Measurements from ENCODE around the gene KCNH3. TPM values are rescaled to one million over a fixed set of nuclear protein-coding genes. Genes with fewer than 3 reads are reported as not detected.

KCNH3 gene
- total and polyA plus RNA-seq, 10 of the 15 experiments (the other 5 are each of a cell fraction or from before 2014, with no cell fraction given), result 0.03 to 0.45 (median 0.08) TPM; not detected in 5

- no peak for TF ChIP-seq HSF1 (IDR thresholded peaks at IDR 0.05; ENCODE audit: low read depth, low read length)
These were observed 14.1 kb downstream of the KCNH3 start (continued) for GRCh38 chr12:49552899-49553298.

DNA sequence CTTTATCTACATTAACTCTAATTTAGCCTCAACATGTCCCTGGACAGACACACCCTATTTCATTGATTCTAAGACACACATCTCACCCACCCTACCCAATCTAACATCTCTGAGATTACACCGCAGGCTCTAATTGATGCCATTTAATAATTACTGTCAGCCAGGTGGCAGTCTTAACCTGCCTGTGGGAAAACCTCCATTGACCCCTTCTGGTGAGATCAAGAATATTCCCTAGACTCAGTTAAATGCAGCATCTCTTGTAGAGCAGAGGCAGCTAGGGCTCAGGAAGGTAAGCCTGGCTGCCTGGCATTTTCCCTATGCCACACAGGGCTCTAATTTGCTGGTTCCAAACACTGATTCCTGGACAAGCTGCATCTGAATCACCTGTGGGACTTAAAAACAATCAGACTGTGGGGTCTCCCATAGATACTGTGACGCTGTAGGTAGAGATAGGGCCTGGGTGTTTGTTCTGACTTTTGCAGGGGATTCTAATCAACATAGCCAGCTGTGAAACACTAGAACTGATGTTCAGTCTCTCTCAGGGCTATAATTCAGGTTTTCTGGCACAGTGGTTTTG lies 14.8 kb downstream of the KCNH3 start:
- intact Hi-C loops (cut with micrococcal nuclease; ENCODE audit: unreplicated experiment) (no loop called here), in situ Hi-C loops (cut with MboI) (no loop called here)
- Histone ChIP-seq H3K27me3 (replicated peaks in 1 of 2; ENCODE audit: control insufficient read depth in 2 of 2, insufficient read depth in 2 of 2, low read length in 1 of 2) (peaks cover 0 to 6% of the 10 kb centered on the region in 2 experiments; a peak in 2 of 4 replicates), H3K9me3 (replicated peaks; ENCODE audit: control insufficient read depth, insufficient read depth, low read length) (no peaks in the 10 kb centered on the region), H3K4me2 (ENCODE audit: control insufficient read depth, insufficient read depth) (no peak overlapping the region), H2AFZ (ENCODE audit: control insufficient read depth, low read depth, low read length) (no peak overlapping the region), H4K20me1 (ENCODE audit: control insufficient read depth, insufficient read depth) (no peaks in the 10 kb centered on the region), H3K36me3 (ENCODE audit: control insufficient read depth in 2 of 2, insufficient read depth in 2 of 2, low read length in 1 of 2) (peaks cover 5 to 7% of the 10 kb centered on the region in 2 experiments), H3K79me2 (ENCODE audit: control insufficient read depth, insufficient read depth, low read length) (no peaks in the 10 kb centered on the region), H3K4me3 (no peak overlapping the region), H3K27ac (ENCODE audit: control insufficient read depth, insufficient read depth) (no peak overlapping the region), H3K4me1 (ENCODE audit: control insufficient read depth, insufficient read depth, low read length) (no peaks in the 10 kb centered on the region), H3K9ac (ENCODE audit: control insufficient read depth, insufficient read depth, low read length) (no peak overlapping the region)
- ChIA-PET SMC1A (ENCODE audit: uncharacterized antibody, unreplicated experiment) (interaction anchor here (0.7 to 2.8 kb wide), 8 partner anchors 17 to 195 kb away, joined by 3 to 18 read pairs (median 4); partner anchors contain the start of gene PRPF40B), RAD21 (ENCODE audit: unreplicated experiment) (interaction anchor here (1.0 to 3.0 kb wide), 7 partner anchors 12 to 195 kb away, joined by 3 to 25 read pairs (median 4); no protein-coding TSS in a partner anchor), POLR2A (no interaction called here), CTCF (interaction anchor here (0.7 to 6.5 kb wide), 22 partner anchors 10 to 287 kb away, joined by 3 to 67 read pairs (median 4); partner anchors contain the start of gene PRPF40B)
- FAIRE-seq, result peak; percentile 62
- ATAC-seq, result peak; percentile 79
- no peak for DNase-seq (ENCODE audit: low read depth, low spot score)
- WGBS (ENCODE audit: insufficient coverage, insufficient replicate concordance, low lambda C conversion rate, missing lambda C conversion rate), result 50% methylated on average over 2 of the region's 2 CpGs
- BruUV-seq (replicated peaks), result no TSS peak
- TF ChIP-seq RUNX3 (IDR thresholded peaks at IDR 0.05; ENCODE audit: low read length) (no peak), RAD21 (IDR thresholded peaks at IDR 0.05; ENCODE audit: insufficient read depth, low read depth, low read length) (peak; percentile 73), PAX5 (IDR thresholded peaks at IDR 0.05; ENCODE audit: borderline replicate concordance, low read depth, low read length) (no peak), SIX5 (IDR thresholded peaks at IDR 0.05; ENCODE audit: low read depth, low read length, severe bottlenecking) (no peak), WRNIP1 (IDR thresholded peaks at IDR 0.05; ENCODE audit: borderline replicate concordance, low read depth, low read length) (no peak), ZNF384 (IDR thresholded peaks at IDR 0.05; ENCODE audit: borderline replicate concordance, low read depth, low read length) (no peak), NR2F1 (conservative IDR thresholded peaks at IDR 0.05) (0 out of 2 replicates have a peak, but pooled peaks have one; percentile 18), RFX5 (IDR thresholded peaks at IDR 0.05; ENCODE audit: low read depth, low read length) (no peak), FOXM1 (IDR thresholded peaks at IDR 0.05; ENCODE audit: low read depth, low read length) (no peak), DPF2 (IDR thresholded peaks at IDR 0.05) (no peak), ZNF207 (IDR thresholded peaks at IDR 0.05; ENCODE audit: borderline replicate concordance) (no peak), EED (IDR thresholded peaks at IDR 0.05; ENCODE audit: low read depth) (no peak), IRF3 (IDR thresholded peaks at IDR 0.05) (no peak), SP1 (IDR thresholded peaks at IDR 0.05; ENCODE audit: low read depth, low read length) (no peak), TCF7 (IDR thresholded peaks at IDR 0.05; ENCODE audit: borderline replicate concordance) (no peak), YY1 (IDR thresholded peaks at IDR 0.05; ENCODE audit: low read depth, low read length) (no peak), CEBPB (IDR thresholded peaks at IDR 0.05; ENCODE audit: borderline replicate concordance in 1 of 2, low read depth in 2 of 2, low read length in 2 of 2) (no peak), ZBED1 (IDR thresholded peaks at IDR 0.05; ENCODE audit: borderline replicate concordance) (no peak)
- TF ChIP-seq, protein P1, sequence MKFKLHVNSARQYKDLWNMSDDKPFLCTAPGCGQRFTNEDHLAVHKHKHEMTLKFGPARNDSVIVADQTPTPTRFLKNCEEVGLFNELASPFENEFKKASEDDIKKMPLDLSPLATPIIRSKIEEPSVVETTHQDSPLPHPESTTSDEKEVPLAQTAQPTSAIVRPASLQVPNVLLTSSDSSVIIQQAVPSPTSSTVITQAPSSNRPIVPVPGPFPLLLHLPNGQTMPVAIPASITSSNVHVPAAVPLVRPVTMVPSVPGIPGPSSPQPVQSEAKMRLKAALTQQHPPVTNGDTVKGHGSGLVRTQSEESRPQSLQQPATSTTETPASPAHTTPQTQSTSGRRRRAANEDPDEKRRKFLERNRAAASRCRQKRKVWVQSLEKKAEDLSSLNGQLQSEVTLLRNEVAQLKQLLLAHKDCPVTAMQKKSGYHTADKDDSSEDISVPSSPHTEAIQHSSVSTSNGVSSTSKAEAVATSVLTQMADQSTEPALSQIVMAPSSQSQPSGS (IDR thresholded peaks at IDR 0.05; ENCODE audit: low read length), result no peak
